Ishikawa (cell line): ENCODE data around the gene NPAS3.

Experiments
- CEBPB ChIP-seq: IDR thresholded peaks from 2 replicates; pipeline ENCODE4 v1.6.1; 2012
- EP300 ChIP-seq: IDR thresholded peaks from 2 replicates; pipeline ENCODE4 v1.6.1; 2012; ENCODE audit warnings: borderline replicate concordance

DNA sequence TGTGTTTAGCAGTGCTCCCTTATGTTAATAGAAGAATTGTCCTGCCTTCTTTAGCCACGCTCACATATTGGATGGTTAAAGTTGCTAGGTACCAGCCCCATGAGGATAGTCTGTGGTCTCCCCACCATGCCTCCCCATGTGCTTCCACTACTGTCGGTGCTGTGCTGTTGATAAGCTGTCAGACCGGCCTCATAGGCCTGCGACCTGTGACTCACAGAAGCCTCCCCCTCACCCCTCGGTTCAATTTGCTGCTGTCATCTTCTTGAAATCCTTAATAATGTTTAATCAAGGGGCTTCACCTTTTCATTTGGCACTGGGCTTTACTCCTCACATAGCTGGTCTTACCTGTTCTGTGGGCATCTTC is 227.2 kb downstream of the NPAS3 start:
- no peak for TF ChIP-seq EP300
- TF ChIP-seq CEBPB, result no peak
